Mesenchymal stem cell (in vitro differentiated cells and primary cell): Measurements from ENCODE around the gene TEX12.

Experiments used
- DNase-seq: peaks from one replicate; pipeline ENCODE4 v3.0.0-alpha.2; 2013
- H2AFZ ChIP-seq: one replicate; pipeline ENCODE4 v1.6.1; 2013; ENCODE audit warnings: low read depth, mild to moderate bottlenecking, control low read depth, inconsistent platforms, low read length, moderate library complexity
- H2AK5ac ChIP-seq: 2 replicates; pipeline ENCODE4 v1.6.1; 2013; ENCODE audit warnings: low read length, moderate library complexity, mild to moderate bottlenecking, inconsistent platforms; ENCODE audit not compliant: severe bottlenecking
- H2BK120ac ChIP-seq: one replicate; pipeline ENCODE4 v1.6.1; 2013; ENCODE audit warnings: low read depth, mild to moderate bottlenecking, inconsistent platforms, low read length, moderate library complexity
- H2BK12ac ChIP-seq, 2 experiments: one replicate each; pipeline ENCODE4 v1.6.1; 2013; ENCODE audit warnings: inconsistent platforms in 2 of 2, low read length in 2 of 2, mild to moderate bottlenecking in 2 of 2, moderate library complexity in 2 of 2, control low read depth in 1 of 2
- H2BK15ac ChIP-seq: one replicate; pipeline ENCODE4 v1.6.1; 2013; ENCODE audit warnings: mild to moderate bottlenecking, low read depth, inconsistent platforms; ENCODE audit not compliant: poor library complexity, severe bottlenecking
- H2BK5ac ChIP-seq: 2 replicates; pipeline ENCODE4 v1.6.1; 2013; ENCODE audit warnings: low read depth, mild to moderate bottlenecking, low read length, control low read depth, inconsistent platforms; ENCODE audit not compliant: poor library complexity, severe bottlenecking
- H3K14ac ChIP-seq, 2 experiments: one replicate each; pipeline ENCODE4 v1.6.1; 2013; ENCODE audit warnings: inconsistent platforms in 2 of 2, low read length in 2 of 2, control low read depth in 1 of 2, mild to moderate bottlenecking in 1 of 2, moderate library complexity in 1 of 2
- H3K18ac ChIP-seq, 2 experiments: one replicate each; pipeline ENCODE4 v1.6.1; 2013; ENCODE audit warnings: inconsistent platforms in 2 of 2, low read length in 2 of 2, control low read depth in 1 of 2, low read depth in 1 of 2, mild to moderate bottlenecking in 1 of 2
- H3K23ac ChIP-seq, 2 experiments: one replicate each; pipeline ENCODE4 v1.6.1; 2013; ENCODE audit warnings: inconsistent platforms in 2 of 2, low read length in 2 of 2, mild to moderate bottlenecking in 2 of 2, moderate library complexity in 2 of 2, control low read depth in 1 of 2
- H3K27ac ChIP-seq: 2 replicates; pipeline ENCODE4 v1.5.1; 2013; ENCODE audit warnings: mild to moderate bottlenecking, moderate library complexity, low read length, control low read depth, inconsistent platforms; ENCODE audit not compliant: poor library complexity, severe bottlenecking
- H3K27me3 ChIP-seq, 2 experiments: 2 replicates each; pipeline versions ENCODE4 v1.6.1 to v1.7.0; 2013; ENCODE audit warnings: low read length in 2 of 2, mild to moderate bottlenecking in 2 of 2, moderate library complexity in 2 of 2, control low read depth in 1 of 2, inconsistent platforms in 1 of 2; ENCODE audit not compliant: control insufficient read depth in 1 of 2, insufficient read depth in 1 of 2
- H3K36me3 ChIP-seq, 2 experiments: 2 replicates each; pipeline versions ENCODE4 v1.6.1 to v1.7.0; 2013; ENCODE audit warnings: low read length in 2 of 2, control low read depth in 1 of 2, inconsistent platforms in 1 of 2, low read depth in 1 of 2, mild to moderate bottlenecking in 1 of 2; ENCODE audit not compliant: insufficient read depth in 2 of 2, control insufficient read depth in 1 of 2
- H3K4ac ChIP-seq, 2 experiments: one replicate each; pipeline ENCODE4 v1.6.1; 2013; ENCODE audit warnings: inconsistent platforms in 2 of 2, low read length in 2 of 2, mild to moderate bottlenecking in 2 of 2, moderate library complexity in 2 of 2, control low read depth in 1 of 2, low read depth in 1 of 2
- H3K4me1 ChIP-seq: 2 replicates; pipeline ENCODE4 v1.6.1; 2013; ENCODE audit warnings: low read depth, low read length, control low read depth; ENCODE audit not compliant: control insufficient read depth, insufficient read depth
- H3K4me2 ChIP-seq: 2 replicates; pipeline ENCODE4 v1.6.1; 2013; ENCODE audit warnings: low read length, mild to moderate bottlenecking, inconsistent platforms; ENCODE audit not compliant: poor library complexity, severe bottlenecking
- H3K4me3 ChIP-seq, 2 experiments: 2 replicates each; pipeline versions ENCODE4 v1.5.1 to v1.7.0; 2013; ENCODE audit warnings: low read length in 2 of 2, mild to moderate bottlenecking in 2 of 2, control low read depth in 1 of 2, low read depth in 1 of 2; ENCODE audit not compliant: insufficient read depth in 1 of 2
- H3K79me1 ChIP-seq: replicated peaks from 2 replicates; pipeline ENCODE4 v1.6.1; 2013; ENCODE audit warnings: mild to moderate bottlenecking, control low read depth, low read length, inconsistent platforms; ENCODE audit not compliant: poor library complexity, severe bottlenecking
- H3K9ac ChIP-seq: 2 replicates; pipeline ENCODE4 v1.7.0; 2013; ENCODE audit warnings: mild to moderate bottlenecking, low read length, moderate library complexity
- H3K9me3 ChIP-seq: 2 replicates; pipeline ENCODE4 v1.7.0; 2013; ENCODE audit warnings: mild to moderate bottlenecking, low read length; ENCODE audit not compliant: control insufficient read depth
- H4K8ac ChIP-seq: one replicate; pipeline ENCODE4 v1.6.1; 2013; ENCODE audit warnings: inconsistent platforms, mild to moderate bottlenecking, low read length, moderate library complexity
- H4K91ac ChIP-seq: one replicate; pipeline ENCODE4 v1.6.1; 2013; ENCODE audit warnings: mild to moderate bottlenecking, low read length, inconsistent platforms
- WGBS: methylation state at CpG from one replicate; pipeline ENCODE4 v1.1.7; 2013; ENCODE audit warnings: mixed read lengths; 5-methylcytosine and 5-hydroxymethylcytosine counted together

The TEX12 gene

GRCh38 chr11:112156956-112157766, 10.0 kb upstream of the TEX12 start:
- no peak overlapping the region for H2BK15ac ChIP-seq
- H3K9ac ChIP-seq: peak overlapping the region; percentile 39
- no peak overlapping the region for H3K4ac ChIP-seq
- H2BK5ac ChIP-seq: no peak overlapping the region
- H2AK5ac ChIP-seq: peak overlapping the region; percentile 89
- no peaks in the 10 kb centered on the region for H3K9me3 ChIP-seq
- no peaks in the 10 kb centered on the region for H3K79me1 ChIP-seq
- no peak overlapping the region for H4K91ac ChIP-seq
- no peak overlapping the region for H2AFZ ChIP-seq
- no peaks in the 10 kb centered on the region for H3K36me3 ChIP-seq
- no peak overlapping the region for H3K4me3 ChIP-seq
- H3K23ac ChIP-seq: no peak overlapping the region
- no peak overlapping the region for H2BK120ac ChIP-seq
- peak overlapping the region in 1 of 2 experiments; percentile 77 for H2BK12ac ChIP-seq
- 31% methylated on average over 2 of the region's 4 CpGs for WGBS
- H3K4me2 ChIP-seq: no peak overlapping the region
- peak; percentile 99 for DNase-seq
- no peak overlapping the region for H4K8ac ChIP-seq
- H3K18ac ChIP-seq: no peak overlapping the region
- H3K14ac ChIP-seq: no peak overlapping the region
- H3K27me3 ChIP-seq: no peaks in the 10 kb centered on the region
- H3K27ac ChIP-seq: peak overlapping the region; percentile 94
- peaks cover 9% of the 10 kb centered on the region for H3K4me1 ChIP-seq

DNA sequence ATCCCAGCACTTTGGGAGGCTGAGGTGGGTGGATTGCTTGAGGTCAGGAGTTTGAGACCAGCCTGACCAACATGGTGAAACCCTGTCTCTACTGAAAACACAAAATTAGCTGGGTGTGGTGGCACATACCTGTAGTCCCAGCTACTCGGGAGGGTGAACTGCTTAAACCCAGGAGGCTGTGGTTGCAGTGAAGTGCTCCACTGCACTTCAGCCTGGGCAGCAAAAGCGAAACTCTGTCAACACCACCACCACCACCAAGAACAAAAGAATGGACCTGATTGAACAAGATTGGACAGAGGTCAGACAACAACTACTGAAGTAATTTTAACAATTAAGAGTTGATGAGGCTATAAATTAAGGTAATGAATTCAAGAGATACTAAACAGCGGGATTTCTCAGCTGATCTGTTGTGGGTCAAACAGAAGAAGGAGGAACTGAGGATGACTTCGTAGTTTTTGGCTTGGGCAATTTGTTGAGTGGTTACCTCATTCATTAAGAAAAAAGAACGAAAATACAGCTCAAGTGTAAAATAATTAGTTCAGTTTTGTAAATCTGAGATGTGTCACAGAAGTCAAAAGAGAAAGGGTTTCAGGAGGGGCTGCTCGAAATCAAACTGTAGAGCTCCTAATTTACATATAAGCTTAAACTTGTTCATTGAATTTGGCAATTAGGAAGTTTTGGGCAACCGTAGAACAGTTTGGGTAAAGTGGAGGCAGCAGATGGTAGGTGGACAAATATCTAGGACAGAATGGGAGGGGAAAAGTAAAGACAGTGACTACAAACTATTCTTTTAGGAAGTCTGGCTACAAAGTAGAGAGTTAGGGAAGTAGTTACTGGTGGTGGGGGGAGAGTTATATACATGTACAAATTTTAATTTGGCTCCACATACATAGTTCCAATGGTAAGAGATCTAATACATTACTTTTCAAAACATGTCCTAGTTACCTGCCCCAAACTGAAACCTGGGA, 7.8 kb upstream of the TEX12 start:
- Histone ChIP-seq H2AK5ac (peak overlapping the region; percentile 89), H4K8ac (no peak overlapping the region), H3K79me1 (no peaks in the 10 kb centered on the region), H3K36me3 (no peaks in the 10 kb centered on the region), H3K14ac (no peak overlapping the region), H3K27me3 (no peaks in the 10 kb centered on the region), H3K9me3 (no peaks in the 10 kb centered on the region), H2BK120ac (no peak overlapping the region), H3K4me3 (no peak overlapping the region), H4K91ac (no peak overlapping the region), H3K27ac (no peak overlapping the region), H2BK12ac (peak overlapping the region; percentile 39 to 71), H3K4ac (no peak overlapping the region), H2BK15ac (no peak overlapping the region), H3K4me2 (no peak overlapping the region), H2BK5ac (peak overlapping the region; percentile 8), H3K23ac (no peak overlapping the region), H3K4me1 (peaks cover 11% of the 10 kb centered on the region), H3K18ac (peak overlapping the region; percentile 33 to 73), H3K9ac (no peak overlapping the region), H2AFZ (no peak overlapping the region)
- 93% methylated on average over 6 of the region's 7 CpGs for WGBS
- no peak for DNase-seq

DNA sequence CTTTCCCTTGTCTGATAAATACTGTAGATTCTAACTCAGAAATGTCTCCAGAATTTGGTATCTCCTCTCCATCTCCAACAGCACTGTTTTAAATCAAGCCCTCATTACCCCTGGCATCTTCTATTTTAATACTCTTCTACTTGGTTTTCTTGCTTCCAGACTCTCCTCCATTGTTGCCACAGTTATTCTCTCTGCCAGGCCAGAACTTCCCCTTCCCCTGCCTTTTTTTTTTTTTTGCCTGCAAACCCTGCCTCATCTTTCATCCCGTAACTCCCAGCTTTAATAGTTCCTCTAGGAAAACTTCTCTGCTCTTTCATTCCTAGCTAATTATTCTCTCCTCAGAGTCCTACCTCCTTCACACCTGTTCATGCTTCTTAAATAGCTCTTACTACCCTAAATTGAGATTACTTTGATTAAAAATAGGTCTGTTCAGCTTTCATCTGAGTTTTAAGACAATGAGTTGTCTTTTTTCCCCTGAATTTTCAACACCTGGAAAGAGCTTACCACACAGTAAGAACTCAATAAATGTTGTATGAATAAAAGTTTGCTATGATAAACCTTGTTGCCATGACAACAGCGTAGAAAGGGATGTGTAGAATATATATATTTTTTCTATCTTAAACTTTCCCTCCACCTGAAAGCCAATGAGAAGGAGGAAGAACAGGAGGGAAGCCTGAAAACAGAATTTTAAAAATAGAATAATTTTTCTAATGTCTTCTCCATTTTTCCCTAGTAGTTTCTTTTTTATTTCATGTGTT, 6.9 kb upstream of the TEX12 start:
- Histone ChIP-seq H3K9me3 (no peaks in the 10 kb centered on the region), H4K91ac (no peak overlapping the region), H3K27ac (no peak overlapping the region), H3K9ac (no peak overlapping the region), H3K36me3 (no peaks in the 10 kb centered on the region), H3K18ac (no peak overlapping the region), H3K27me3 (no peaks in the 10 kb centered on the region), H3K14ac (no peak overlapping the region), H2BK120ac (no peak overlapping the region), H4K8ac (no peak overlapping the region), H3K4me1 (peaks cover 11% of the 10 kb centered on the region), H2AFZ (no peak overlapping the region), H2BK5ac (no peak overlapping the region), H2BK15ac (no peak overlapping the region), H3K4me3 (no peak overlapping the region), H2AK5ac (no peak overlapping the region), H3K23ac (no peak overlapping the region), H3K4me2 (no peak overlapping the region), H2BK12ac (no peak overlapping the region), H3K79me1 (no peaks in the 10 kb centered on the region), H3K4ac (no peak overlapping the region)
- WGBS: 100% methylated on average over 1 of the region's 2 CpGs
- no peak for DNase-seq
